HG03135 (cell line): ENCODE results near the gene KIF20B.
"Not testable (repeated sequence)": the region's sequence is repeated elsewhere in the genome, so short reads cannot be mapped to it uniquely, and the experiment has no call there.

ENCODE experiments used
- ATAC-seq: cut with Tn5 transposase; IDR thresholded peaks from one replicate; pipeline ENCODE4 v1.9.1; 2021; ENCODE audit warnings: mild to moderate bottlenecking, moderate library complexity; ENCODE audit not compliant: unreplicated experiment

The KIF20B gene

DNA sequence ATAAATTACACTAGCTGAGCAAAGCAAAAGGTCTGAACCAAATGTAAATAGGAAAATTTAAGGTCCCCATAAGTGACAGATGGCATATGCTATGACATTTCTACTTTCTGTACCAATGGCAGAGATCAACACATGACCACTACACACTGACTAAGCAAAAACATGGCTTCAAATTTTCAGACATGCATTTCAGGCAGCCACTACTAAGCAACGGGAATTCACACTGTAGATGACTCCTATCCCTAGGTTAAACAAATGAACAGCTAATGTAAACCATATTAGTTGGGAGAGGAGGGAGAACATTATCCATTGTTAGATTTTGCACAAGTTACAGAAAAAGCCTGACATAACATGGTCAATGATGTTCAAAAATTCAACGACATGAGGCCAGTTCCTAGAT lies 11.4 kb upstream of the KIF20B start:
- ATAC-seq: no peak

DNA sequence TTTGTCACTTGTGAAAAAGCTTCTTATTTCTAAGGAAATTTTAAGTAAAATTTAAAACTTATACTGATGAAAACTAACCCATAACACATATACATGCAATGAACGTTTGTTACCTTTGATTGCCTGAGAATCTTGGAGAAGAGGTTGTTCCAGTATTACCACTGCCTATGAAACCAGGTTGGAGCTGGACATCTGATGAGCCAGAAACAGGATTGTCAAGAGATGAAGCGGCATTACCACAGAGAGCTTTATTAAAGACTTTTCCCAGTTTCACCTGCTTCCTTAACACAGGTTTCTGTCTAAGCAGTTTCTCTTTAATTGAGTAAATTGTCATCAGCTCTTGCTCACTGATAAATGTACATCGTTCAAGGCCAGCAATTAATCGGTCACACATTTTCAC lies 9.0 kb upstream of the KIF20B start:
- no peak for ATAC-seq

DNA sequence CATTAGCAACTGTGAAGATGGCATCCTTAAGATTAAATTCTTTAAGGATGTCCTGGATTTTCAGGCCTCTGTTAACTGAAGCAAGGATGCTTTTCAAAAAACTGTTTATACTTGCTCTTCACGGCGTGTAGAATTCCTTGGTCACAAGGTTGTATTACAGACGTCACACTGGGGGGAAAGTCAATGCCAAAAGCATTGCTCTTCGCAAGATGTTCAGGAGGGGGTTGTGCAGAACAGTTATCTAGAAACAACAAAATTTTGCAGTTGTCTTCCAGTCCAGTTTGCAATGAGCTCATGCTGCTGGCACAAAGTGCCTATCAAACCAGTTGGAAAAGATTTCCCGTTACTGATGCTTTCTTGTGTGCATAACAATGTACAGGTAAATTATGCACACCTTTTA lies 8.2 kb upstream of the KIF20B start:
- ATAC-seq: no peak

DNA sequence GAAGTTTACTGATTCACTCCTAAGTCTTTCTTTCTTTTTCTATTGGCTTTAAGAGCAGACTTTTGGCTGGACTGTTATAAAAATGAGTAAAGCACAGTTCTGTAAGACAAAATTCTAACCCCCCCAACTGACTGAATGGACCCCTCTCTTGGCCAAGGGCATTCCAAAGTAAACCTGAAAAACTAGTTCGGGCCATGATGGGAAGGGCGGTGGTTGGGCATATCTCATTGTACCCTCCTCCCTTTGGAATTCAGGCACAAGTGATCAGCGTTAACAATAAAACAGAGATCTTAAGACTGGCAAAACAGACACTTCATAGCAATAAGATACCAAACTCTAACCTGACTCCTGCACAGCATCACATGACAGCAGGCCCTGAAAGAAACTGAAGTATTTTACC lies 6.1 kb upstream of the KIF20B start:
- ATAC-seq: no peak

DNA sequence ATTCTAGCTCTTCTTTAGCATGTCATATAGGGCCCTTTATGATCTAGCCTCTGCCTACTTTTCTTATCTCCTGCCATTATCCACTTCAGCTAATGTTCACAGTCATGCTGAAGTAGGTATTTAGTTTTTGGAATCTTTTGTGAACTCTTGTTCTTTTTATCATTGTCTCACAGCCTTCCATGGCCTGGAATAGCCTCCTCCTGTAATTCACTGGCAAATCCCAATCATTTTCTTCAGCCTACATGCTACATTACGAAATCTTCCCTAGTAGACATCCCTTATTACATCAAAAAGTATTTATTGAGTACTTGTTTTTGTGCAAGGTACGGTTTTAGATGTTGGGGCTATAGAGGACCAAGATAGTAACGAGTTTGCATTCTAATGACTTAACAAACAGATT lies 3.4 kb upstream of the KIF20B start:
- ATAC-seq: no peak

DNA sequence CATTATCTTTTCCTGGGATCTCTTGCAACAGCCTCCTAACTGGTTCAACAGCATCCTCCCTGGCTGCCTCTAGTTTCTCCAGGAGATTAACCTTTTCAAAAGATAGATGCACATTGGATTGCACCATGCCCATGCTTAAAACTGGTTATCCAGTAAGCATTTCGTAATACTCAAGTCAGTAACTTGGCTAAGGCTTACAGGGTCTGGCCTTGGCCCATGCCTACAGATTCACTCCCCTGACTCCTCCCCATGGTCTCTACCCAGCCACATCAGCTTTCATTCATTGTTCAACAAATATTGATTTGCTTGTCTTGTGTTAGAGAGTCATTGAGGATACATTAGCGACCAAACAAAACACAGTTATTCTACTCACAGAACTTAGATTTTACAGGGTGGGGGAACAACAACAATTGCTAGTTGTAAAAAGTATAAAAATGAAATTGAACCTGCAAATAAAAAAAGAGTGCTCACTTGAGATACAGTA lies 1.8 kb upstream of the KIF20B start:
- ATAC-seq: no peak

DNA sequence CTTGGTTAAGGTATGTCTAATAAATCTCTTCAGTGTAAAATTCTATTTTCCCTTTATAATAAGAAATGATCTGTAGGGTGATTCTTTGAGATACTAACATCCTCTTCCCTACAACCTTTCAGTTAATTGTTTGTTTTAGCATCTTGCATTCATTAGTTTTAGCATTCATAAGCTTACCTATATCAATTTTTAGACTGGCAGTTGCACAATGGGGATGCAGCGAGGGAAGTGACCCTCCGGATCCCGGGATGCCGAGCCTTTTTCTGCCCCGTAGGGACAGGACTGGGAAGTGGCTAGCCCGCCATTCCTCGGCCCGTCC lies 508 bp upstream of the KIF20B start:
- no peak for ATAC-seq

DNA sequence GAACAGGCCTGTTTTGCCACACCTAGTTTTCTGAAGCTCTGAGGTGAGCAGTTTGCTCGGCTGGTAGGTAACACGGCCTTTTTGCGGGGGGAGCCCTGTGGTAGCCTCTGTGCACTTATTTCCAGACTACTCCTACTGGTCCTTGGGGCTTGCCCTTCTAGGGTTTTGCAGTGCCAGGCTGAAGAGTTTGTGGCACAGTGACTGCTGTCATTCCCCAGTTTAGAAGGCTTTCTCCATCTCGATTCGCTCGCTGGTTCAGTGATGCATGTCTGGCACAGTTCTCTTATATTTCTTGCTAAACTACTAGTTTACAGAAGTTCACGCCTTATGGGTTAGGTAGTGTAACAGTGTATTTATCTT lies 711 bp downstream of the KIF20B start:
- no peak for ATAC-seq

DNA sequence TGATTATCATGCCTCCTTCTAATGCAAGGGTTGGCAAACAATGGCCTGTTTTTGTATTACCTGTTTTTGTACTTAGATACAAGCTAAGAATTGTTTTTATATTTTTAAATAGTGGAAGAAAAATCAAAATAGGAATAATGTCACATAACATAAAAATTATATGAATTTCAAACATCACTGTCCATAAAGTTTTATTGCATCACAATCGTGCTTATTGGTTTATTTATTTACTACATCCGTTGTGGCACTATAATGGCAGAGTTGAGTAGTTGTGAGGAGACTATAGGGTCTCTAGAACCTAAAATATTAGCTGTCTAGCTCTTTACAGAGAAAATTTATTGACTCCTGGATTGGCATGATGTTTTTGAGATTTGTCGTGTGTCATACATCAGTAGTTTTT lies 4.1 kb downstream of the KIF20B start:
- ATAC-seq: no peak

DNA sequence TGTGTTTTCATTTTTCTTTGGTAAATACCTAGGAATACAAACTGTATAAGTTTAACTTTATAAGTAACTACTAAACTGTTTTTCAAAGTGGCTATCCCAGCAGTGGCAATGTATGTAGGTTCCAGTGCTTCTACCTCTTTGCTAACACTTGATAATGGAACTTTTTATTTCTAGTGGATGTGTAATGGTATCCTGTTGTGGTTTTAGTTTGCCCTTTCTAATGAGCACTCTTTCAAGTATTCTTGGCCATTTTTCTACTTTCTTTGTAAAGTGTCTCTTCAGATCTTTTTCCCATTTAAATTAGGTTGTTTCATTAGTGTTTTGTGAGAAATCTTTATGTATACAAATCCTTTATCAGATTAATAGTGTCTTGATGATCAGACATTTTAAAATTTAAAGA lies 4.6 kb downstream of the KIF20B start:
- no peak for ATAC-seq

DNA sequence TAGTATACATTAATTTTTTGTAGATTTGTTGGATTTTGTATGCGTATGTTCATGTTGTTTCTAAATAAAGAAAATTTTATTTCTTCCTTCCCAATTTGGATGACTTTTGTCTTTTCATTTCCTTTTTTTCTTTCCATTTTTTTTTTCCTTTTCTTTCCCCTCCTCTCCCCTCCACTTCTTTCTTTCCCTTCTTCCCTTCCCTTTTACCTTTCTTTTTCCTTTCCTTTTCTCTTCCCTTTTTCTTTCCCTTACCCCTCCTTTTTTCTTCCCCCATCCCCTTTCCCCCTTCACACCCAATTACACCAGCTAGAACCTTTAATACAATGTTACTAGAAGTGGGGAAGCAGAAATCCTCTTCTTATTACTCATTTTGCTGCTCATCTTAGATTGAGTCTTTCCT lies 6.0 kb downstream of the KIF20B start:
- no peak for ATAC-seq

DNA sequence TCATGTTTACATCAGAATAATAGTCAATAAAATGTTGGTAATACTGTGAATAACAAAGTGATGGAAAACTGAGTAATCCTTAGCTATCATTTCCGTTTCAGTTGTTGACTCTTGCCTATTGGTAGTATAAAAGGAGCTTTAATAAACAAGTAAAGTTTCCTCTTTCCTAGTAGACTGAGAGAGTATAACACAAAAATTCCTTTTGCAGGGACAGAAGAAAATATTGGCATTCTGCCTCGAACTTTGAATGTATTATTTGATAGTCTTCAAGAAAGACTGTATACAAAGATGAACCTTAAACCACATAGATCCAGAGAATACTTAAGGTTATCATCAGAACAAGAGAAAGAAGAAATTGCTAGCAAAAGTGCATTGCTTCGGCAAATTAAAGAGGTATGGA lies 9.4 kb downstream of the KIF20B start:
- no peak for ATAC-seq

DNA sequence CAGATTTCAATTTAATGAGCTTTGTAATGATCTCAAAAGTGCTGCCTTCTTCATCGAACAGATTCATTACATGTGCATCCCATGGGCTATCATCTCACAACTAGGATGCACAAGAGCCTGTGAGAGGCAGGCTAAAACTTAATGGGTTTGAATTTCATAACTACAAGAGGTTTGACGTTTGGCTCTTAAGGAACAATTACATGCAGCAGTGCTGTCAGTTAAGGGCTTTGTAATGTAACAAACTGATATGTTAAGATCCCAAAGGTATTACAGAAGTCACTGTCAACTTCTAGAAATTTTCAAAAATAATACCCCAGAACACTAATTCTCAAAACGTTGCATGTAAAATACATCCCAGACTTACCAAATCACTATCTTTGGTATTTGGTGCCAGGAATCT lies 33.2 kb downstream of the KIF20B start:
- ATAC-seq: no peak

DNA sequence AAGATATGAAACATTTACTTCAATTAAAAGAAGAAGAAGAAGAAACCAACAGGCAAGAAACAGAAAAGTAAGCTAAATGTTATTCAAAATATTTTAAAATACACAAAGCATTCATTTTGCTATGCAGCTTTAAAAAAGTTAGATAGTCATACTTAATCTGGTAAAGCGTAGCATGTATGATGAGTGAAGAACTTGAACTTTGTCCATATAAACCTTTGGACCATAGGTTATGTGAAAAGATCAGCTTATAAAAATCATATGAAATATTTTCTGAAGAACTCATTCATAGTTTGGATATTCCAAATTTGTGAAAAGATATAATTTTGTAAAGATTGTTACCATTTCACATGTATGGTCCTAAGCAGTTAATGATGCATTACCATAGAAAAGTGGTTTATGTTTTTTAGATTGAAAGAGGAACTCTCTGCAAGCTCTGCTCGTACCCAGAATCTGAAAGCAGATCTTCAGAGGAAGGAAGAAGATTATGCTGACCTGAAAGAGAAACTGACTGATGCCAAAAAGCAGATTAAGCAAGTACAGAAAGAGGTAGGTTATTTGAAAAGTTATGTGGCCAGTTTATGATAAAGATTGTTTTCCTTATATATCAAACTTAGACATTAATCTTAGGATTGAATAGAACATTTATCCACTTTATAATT lies 37.3 kb downstream of the KIF20B start:
- ATAC-seq: peak; percentile 69

DNA sequence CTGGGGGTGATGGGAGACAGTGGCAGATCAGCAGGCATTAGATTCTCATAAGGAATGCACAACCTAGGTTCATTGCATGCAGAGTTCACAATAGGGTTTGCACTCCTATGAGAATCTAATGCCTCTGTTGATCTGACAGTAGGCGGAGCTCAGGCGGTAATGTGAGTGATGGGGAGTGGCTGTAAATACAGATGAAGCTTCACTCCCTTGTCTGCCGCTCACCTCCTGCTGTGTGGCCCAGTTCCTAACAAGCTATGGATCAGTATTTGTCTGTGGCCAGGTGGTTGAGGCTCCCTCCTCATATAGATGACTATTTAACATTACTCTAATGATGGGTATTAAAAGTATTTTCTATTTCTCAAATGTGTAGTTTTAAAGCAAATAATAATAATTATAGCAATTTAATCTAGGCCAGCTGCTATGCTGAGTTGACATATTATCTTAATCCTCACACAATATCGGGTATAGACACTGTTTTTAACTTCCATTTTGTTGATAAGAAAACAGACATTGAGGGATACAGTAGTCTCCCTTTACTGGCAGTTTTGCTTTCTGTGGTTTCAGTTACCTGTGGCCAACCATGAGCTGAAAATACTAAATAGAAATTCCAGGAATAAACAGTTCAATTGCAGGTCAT lies 39.9 kb downstream of the KIF20B start:
- ATAC-seq: no peak

DNA sequence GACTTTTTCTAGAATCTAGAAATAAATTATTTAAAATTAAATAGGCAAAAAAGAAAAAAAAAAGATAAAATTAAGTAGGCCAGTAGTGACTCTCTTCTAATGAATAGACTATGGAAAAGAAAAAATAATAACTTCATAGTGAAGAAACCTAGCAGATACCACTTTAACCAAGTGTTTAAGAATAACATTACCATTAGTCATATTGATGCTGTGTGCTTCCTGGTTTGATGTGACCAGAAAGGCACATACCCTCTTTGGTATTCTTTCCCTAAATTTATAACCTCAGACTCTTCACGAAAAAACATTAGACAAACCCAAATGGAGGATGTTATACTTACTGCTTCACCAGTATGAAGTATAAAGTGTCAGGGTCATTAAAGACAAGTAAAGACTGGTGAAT lies 42.6 kb downstream of the KIF20B start:
- no peak for ATAC-seq

DNA sequence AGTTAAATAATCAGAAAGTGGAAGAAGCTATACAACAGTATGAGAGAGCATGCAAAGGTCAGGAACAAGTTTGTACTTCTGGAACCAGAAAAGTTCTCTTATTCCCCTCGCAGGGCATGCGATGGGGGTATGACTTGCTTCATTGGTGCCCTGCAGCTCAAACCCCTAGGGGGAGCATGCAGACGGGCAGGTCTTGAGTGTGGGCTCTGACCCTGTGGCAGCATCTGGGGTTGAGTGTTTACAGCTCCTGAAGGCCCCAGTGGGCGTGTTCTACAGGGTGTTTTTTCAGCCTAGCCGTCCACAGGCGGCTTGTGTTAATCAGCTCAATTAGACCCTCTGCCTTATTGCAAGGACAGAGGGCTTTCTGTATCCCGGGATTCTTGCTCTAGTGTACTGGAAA lies 44.5 kb downstream of the KIF20B start:
- no peak for ATAC-seq

DNA sequence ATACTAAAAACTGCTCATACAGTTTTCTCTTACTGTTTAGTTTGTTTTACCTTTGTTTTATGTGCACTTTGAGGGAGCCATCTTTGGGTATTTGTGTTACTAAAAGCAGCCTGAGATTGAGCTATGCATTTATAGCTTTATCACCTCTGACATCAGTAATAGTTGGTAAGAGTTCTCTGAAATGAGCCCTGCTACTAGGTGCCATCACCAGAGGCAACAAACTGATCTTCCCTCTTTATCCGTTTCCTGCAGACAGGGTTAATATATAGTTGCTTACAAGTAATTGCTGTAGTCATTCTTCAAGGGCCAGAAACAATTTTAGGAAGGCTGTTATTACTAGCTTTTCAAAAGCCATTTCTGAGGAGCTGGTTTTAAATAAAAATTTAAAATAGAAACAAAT lies 49.1 kb downstream of the KIF20B start:
- no peak for ATAC-seq

DNA sequence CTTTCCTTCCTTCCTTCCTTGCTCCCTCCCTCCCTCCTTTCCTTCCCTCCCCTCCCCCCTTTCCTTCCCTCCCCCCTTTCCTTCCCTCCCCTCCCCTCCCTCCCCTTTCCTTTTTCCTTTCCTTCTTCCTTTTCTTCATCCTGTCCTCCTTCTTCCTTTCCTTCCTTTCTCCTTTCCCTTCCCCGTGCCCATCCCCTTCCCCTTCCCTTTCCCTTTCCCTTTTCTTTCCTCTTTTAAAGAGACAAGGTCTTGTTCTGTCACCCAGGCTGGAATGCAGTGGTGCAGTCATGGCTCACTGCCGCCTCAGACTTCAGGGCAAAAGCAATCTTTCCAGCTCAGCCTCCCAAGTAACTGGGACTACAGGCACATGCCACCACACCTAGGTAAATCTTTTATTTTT lies 54.0 kb downstream of the KIF20B start:
- ATAC-seq: no peak

DNA sequence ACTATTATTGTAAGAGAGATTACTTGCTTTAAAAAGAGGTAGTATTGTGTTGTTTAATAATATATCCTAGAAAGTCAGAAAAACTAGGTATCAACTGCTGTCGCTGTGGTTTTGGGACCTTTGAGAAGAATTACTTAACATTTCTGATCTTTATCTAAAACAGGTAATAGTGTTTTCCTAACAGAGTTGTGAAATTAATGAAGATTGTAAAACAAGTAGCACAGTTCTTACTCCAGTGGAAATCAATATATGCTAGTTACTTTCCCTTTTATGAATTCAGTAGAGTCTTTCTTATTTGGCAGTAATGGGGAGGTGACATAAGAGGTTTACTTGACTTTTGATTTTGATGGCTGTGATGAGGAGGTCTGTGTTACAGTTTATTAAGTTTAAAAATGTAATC lies 58.1 kb downstream of the KIF20B start:
- no peak for ATAC-seq

DNA sequence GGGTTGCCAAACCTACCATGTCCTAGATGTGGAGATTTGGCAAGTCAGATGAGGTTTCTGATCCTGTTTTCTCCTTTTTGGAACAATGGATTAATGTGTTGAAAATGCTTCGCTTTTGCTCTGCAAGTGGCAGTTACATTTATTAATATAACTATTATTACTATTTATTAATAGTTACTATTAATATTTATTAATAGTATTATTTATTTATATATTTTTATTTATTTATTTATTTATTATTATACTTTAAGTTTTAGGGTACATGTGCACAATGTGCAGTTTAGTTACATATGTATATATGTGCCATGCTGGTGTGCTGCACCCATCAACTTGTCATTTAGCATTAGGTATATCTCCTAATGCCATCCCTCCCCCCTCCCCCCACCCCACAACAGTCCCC lies 62.3 kb downstream of the KIF20B start:
- ATAC-seq: not testable (repeated sequence)

DNA sequence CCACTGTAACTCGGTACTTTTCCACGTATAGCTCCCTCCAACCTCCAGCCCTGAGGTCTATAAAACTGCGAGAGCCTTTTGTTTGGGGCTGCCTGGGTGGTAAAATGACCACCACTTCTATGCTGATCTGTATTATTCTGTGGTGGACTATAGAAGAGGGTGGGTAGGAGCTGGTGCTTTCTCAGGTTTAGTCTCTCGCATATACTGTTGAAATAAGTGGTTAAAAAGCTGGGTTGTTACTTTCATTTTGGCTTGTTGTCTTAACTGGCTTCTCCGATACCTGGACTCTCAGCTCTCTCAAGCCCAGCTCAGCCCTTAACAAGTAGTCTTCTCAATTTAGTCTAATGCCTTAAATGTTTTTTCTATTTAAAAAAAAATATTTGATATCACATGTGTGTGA lies 70.3 kb downstream of the KIF20B start:
- ATAC-seq: no peak

DNA sequence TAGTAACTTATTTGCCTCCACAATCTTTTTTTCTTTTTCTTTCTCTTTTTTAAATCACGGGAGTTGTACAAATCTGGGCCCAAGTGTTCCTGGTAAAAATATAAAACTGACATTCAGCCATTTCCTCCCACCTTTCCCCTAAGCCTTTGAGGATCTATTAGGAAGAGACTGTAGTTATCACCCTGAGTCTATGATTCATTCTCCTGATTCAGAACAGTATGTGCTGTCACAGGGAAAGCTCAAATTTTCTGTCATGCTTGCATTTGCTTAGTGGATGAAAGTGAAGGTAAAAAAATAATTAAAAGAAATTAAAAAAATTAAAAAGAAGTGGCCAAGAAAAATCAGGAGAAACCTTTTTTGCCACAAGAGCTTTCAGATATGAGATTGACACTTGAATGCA lies 71.7 kb downstream of the KIF20B start:
- no peak for ATAC-seq
